Activated naive CD8-positive, alpha-beta T cell treated with anti-CD3 and anti-CD28 coated beads, Interleukin-2, amount 10 ng/mL, durations not matched to agents 7 days and 5 days (primary cell): ENCODE results near the gene PRKAG1. TPM values are rescaled to one million over a fixed set of nuclear protein-coding genes. Genes with fewer than 3 reads are reported as not detected.

ENCODE experiments used
- ATAC-seq: fragments of 150-1000 bp; cut with Tn5 transposase; one replicate; pipeline ENCODE4 v1.10.0; 2021; ENCODE audit warnings: low read depth, moderate library complexity
- POLR2A ChIA-PET: fragments of 350-600 bp; sonication (Branson Sonifier 250); formaldehyde crosslinking; loops from one replicate; lab custom pipeline; 2021; ENCODE audit warnings: antibody characterized with exemption; lab: Charles Lee
- DNase-seq: peaks from one replicate; pipeline ENCODE4 v3.0.0; 2021
- H3K27ac Mint-ChIP-seq: one replicate; pipeline ENCODE4 v1.8.0; 2022; ENCODE audit warnings: mild to moderate bottlenecking, mixed read lengths
- H3K27me3 Mint-ChIP-seq: one replicate; pipeline ENCODE4 v1.8.0; 2022; ENCODE audit warnings: mild to moderate bottlenecking, moderate library complexity, mixed read lengths
- H3K36me3 Mint-ChIP-seq: one replicate; pipeline ENCODE4 v1.8.0; 2021; ENCODE audit warnings: mild to moderate bottlenecking, mixed read lengths
- H3K4me1 Mint-ChIP-seq: one replicate; pipeline ENCODE4 v1.8.0; 2021; ENCODE audit warnings: mixed read lengths
- H3K4me3 Mint-ChIP-seq: one replicate; pipeline ENCODE4 v1.8.0; 2022; ENCODE audit warnings: mild to moderate bottlenecking, moderate library complexity, mixed read lengths
- H3K9me3 Mint-ChIP-seq: one replicate; pipeline ENCODE4 v1.8.0; 2021; ENCODE audit warnings: mixed read lengths
- total RNA-seq, 2 experiments: library from RNA; stranded (reverse); gene quantifications; one replicate each; pipeline ENCODE4 v1.2.3, GENCODE V29; 2021

PRKAG1 gene
- total RNA-seq, 2 experiments from 2014 or later = 50.0 to 56.6 TPM

- DNase-seq (no peak), ATAC-seq (no peak)
- no peaks in the 10 kb centered on the region for H3K36me3 Mint-ChIP-seq
- H3K4me3 Mint-ChIP-seq = no peak overlapping the region
- H3K9me3 Mint-ChIP-seq = no peaks in the 10 kb centered on the region
- H3K27ac Mint-ChIP-seq = no peak overlapping the region
- peaks cover 34% of the 10 kb centered on the region for H3K27me3 Mint-ChIP-seq
- peaks cover 7% of the 10 kb centered on the region for H3K4me1 Mint-ChIP-seq
- POLR2A ChIA-PET = interaction anchor here (0.7 to 1.0 kb wide), 2 partner anchors 8 to 66 kb away, joined by 3 read pairs; partner anchors contain the start of gene ARF3
These were observed 52.2 kb downstream of the PRKAG1 start for GRCh38 chr12:48966177-48966895.

GRCh38 chr12:48965298-48965838, 53.2 kb downstream of the PRKAG1 start:
- Mint-ChIP-seq H3K27me3 (peaks cover 28% of the 10 kb centered on the region), H3K36me3 (no peaks in the 10 kb centered on the region), H3K4me3 (no peak overlapping the region), H3K27ac (no peak overlapping the region), H3K9me3 (no peaks in the 10 kb centered on the region), H3K4me1 (no peaks in the 10 kb centered on the region)
- no peak for ATAC-seq
- POLR2A ChIA-PET = no interaction called here
- DNase-seq = no peak

- H3K4me1 Mint-ChIP-seq = peaks cover 7% of the 10 kb centered on the region
- no peak overlapping the region for H3K27ac Mint-ChIP-seq
- ATAC-seq (no peak), DNase-seq (no peak)
- H3K4me3 Mint-ChIP-seq = no peak overlapping the region
- H3K36me3 Mint-ChIP-seq = peaks cover 3% of the 10 kb centered on the region
- H3K27me3 Mint-ChIP-seq = peaks cover 14% of the 10 kb centered on the region
- POLR2A ChIA-PET = no interaction called here
- no peaks in the 10 kb centered on the region for H3K9me3 Mint-ChIP-seq
These were observed 56.8 kb downstream of the PRKAG1 start for GRCh38 chr12:48961801-48962200.

GRCh38 chr12:48961331-48961730, 57.2 kb downstream of the PRKAG1 start:
- peaks cover 12% of the 10 kb centered on the region for H3K4me1 Mint-ChIP-seq
- H3K27me3 Mint-ChIP-seq = peaks cover 14% of the 10 kb centered on the region
- POLR2A ChIA-PET = no interaction called here

GRCh38 chr12:48960834-48961233, 57.7 kb downstream of the PRKAG1 start:
- H3K4me3 Mint-ChIP-seq = no peak overlapping the region
- H3K27me3 Mint-ChIP-seq = peaks cover 11% of the 10 kb centered on the region
- ATAC-seq = no peak
- peaks cover 7% of the 10 kb centered on the region for H3K36me3 Mint-ChIP-seq
- no peaks in the 10 kb centered on the region for H3K9me3 Mint-ChIP-seq
- H3K27ac Mint-ChIP-seq = no peak overlapping the region
- POLR2A ChIA-PET = no interaction called here
- no peak for DNase-seq
- peaks cover 17% of the 10 kb centered on the region for H3K4me1 Mint-ChIP-seq

More at GRCh38 chr12:48961331-48961730, 57.2 kb downstream of the PRKAG1 start:
- H3K27ac Mint-ChIP-seq = no peak overlapping the region
- no peak overlapping the region for H3K4me3 Mint-ChIP-seq
- no peaks in the 10 kb centered on the region for H3K9me3 Mint-ChIP-seq
- H3K36me3 Mint-ChIP-seq = peaks cover 6% of the 10 kb centered on the region
- ATAC-seq (no peak), DNase-seq (no peak)

GRCh38 chr12:48958049-48958388, 60.6 kb downstream of the PRKAG1 start:
- Mint-ChIP-seq H3K4me3 (peak overlapping the region; percentile 98), H3K9me3 (no peaks in the 10 kb centered on the region), H3K4me1 (peaks cover 31% of the 10 kb centered on the region)

GRCh38 chr12:48957141-48958048, 61.2 kb downstream of the PRKAG1 start, which contains the start of gene ARF3:
TSS of gene ARF3 (minus strand) at chr12:48957487. CDS start at chr12:48941095, 16,392 bp downstream.
- H3K27ac Mint-ChIP-seq = peak within 1 kb of the TSS; percentile 93
- H3K36me3 Mint-ChIP-seq = peaks cover 17% of the 10 kb centered on the region
- peaks cover 31% of the 10 kb centered on the region for H3K4me1 Mint-ChIP-seq
- POLR2A ChIA-PET = interaction anchor here (0.6 to 1.5 kb wide), 14 partner anchors 10 to 1155 kb away, joined by 3 to 15 read pairs (median 4); partner anchors contain the start of genes DDX23, FKBP11, RHEBL1 and RND1
- DNase-seq = peak; percentile 94
- H3K4me3 Mint-ChIP-seq = peak within 1 kb of the TSS; percentile 98
- H3K27me3 Mint-ChIP-seq = peaks cover 8% of the 10 kb centered on the region
- peak; percentile 94 for ATAC-seq
- no peaks in the 10 kb centered on the region for H3K9me3 Mint-ChIP-seq

More at GRCh38 chr12:48958049-48958388, 60.6 kb downstream of the PRKAG1 start:
- POLR2A ChIA-PET = interaction anchor here (0.7 to 1.5 kb wide), 11 partner anchors 9 to 111 kb away, joined by 3 to 15 read pairs (median 4); partner anchors contain the start of genes DDX23, FKBP11, RHEBL1 and RND1
- Mint-ChIP-seq H3K27ac (no peak overlapping the region), H3K36me3 (peaks cover 13% of the 10 kb centered on the region), H3K27me3 (peaks cover 11% of the 10 kb centered on the region)
- DNase-seq (no peak), ATAC-seq (no peak)

- peaks cover 18% of the 10 kb centered on the region for H3K36me3 Mint-ChIP-seq
- ATAC-seq = peak; percentile 35
- H3K4me3 Mint-ChIP-seq = peak overlapping the region; percentile 98
- H3K4me1 Mint-ChIP-seq = peaks cover 32% of the 10 kb centered on the region
- peak overlapping the region; percentile 93 for H3K27ac Mint-ChIP-seq
- peaks cover 8% of the 10 kb centered on the region for H3K27me3 Mint-ChIP-seq
- POLR2A ChIA-PET = interaction anchor here (0.6 to 1.5 kb wide), 12 partner anchors 13 to 1156 kb away, joined by 3 to 15 read pairs (median 4); partner anchors contain the start of genes DDX23, FKBP11, RND1 and TUBA1A
- peak; percentile 43 for DNase-seq
- H3K9me3 Mint-ChIP-seq = no peaks in the 10 kb centered on the region
These were observed 62.1 kb downstream of the PRKAG1 start for GRCh38 chr12:48956279-48957140.

GRCh38 chr12:48954841-48955501, 63.6 kb downstream of the PRKAG1 start:
- DNase-seq (no peak), ATAC-seq (no peak)
- Mint-ChIP-seq H3K4me1 (peaks cover 34% of the 10 kb centered on the region), H3K27me3 (peaks cover 3% of the 10 kb centered on the region), H3K27ac (no peak overlapping the region), H3K4me3 (peak overlapping the region; percentile 98), H3K36me3 (peaks cover 18% of the 10 kb centered on the region), H3K9me3 (no peaks in the 10 kb centered on the region)
- POLR2A ChIA-PET = no interaction called here

GRCh38 chr12:48954061-48954460, 64.5 kb downstream of the PRKAG1 start:
- POLR2A ChIA-PET = no interaction called here
- Mint-ChIP-seq H3K36me3 (peaks cover 20% of the 10 kb centered on the region), H3K4me1 (peaks cover 34% of the 10 kb centered on the region), H3K4me3 (no peak overlapping the region), H3K27ac (no peak overlapping the region), H3K9me3 (no peaks in the 10 kb centered on the region), H3K27me3 (no peaks in the 10 kb centered on the region)
- no peak for ATAC-seq
- no peak for DNase-seq

- POLR2A ChIA-PET = interaction anchor here (1.5 kb wide), 1 partner anchor 87 kb away, joined by 3 read pairs; no protein-coding TSS in a partner anchor
- H3K36me3 Mint-ChIP-seq = peaks cover 23% of the 10 kb centered on the region
- no peak for DNase-seq
- H3K4me1 Mint-ChIP-seq = peaks cover 30% of the 10 kb centered on the region
- H3K27ac Mint-ChIP-seq = no peak overlapping the region
- no peaks in the 10 kb centered on the region for H3K27me3 Mint-ChIP-seq
- no peaks in the 10 kb centered on the region for H3K9me3 Mint-ChIP-seq
- no peak overlapping the region for H3K4me3 Mint-ChIP-seq
- ATAC-seq = no peak
These were observed 65.9 kb downstream of the PRKAG1 start for GRCh38 chr12:48952691-48953090.
